Astrocyte (in vitro differentiated cells and primary cell): ENCODE data around the gene ZNF394. TPM values are rescaled to one million over a fixed set of nuclear protein-coding genes. Genes with fewer than 3 reads are reported as not detected.

ENCODE experiments used
- DNase-seq: peaks from one replicate; pipeline ENCODE4 v3.0.0-alpha.2; 2010; ENCODE audit warnings: low read depth
- FAIRE-seq: peaks from 2 replicates; lab custom pipeline; 2011; peaks lifted over from hg19 to GRCh38; lab: Jason Lieb, UNC
- H2AFZ ChIP-seq: 2 replicates; pipeline ENCODE4 v1.6.0; 2012; ENCODE audit warnings: low read depth, low read length, inconsistent platforms
- H3K27ac ChIP-seq: 2 replicates; pipeline ENCODE4 v1.5.1; 2011; ENCODE audit warnings: low read depth, low read length, inconsistent platforms
- H3K27me3 ChIP-seq: 2 replicates; pipeline ENCODE4 v1.6.0; 2011; ENCODE audit warnings: low read length, inconsistent platforms; ENCODE audit not compliant: insufficient read depth
- H3K36me3 ChIP-seq: 2 replicates; pipeline ENCODE4 v1.5.1; 2011; ENCODE audit warnings: low read length, inconsistent platforms; ENCODE audit not compliant: insufficient read depth
- H3K4me1 ChIP-seq: 2 replicates; pipeline ENCODE4 v1.5.1; 2011; ENCODE audit warnings: low read length, inconsistent platforms; ENCODE audit not compliant: insufficient read depth
- H3K4me2 ChIP-seq: 2 replicates; pipeline ENCODE4 v1.6.0; 2012; ENCODE audit warnings: low read length, inconsistent platforms
- H3K4me3 ChIP-seq: 2 replicates; pipeline ENCODE4 v1.5.1; 2011; ENCODE audit warnings: low read depth, mild to moderate bottlenecking, low read length, inconsistent platforms; ENCODE audit not compliant: insufficient read depth
- H3K79me2 ChIP-seq: 2 replicates; pipeline ENCODE4 v1.6.0; 2012; ENCODE audit warnings: mild to moderate bottlenecking, low read length, inconsistent platforms; ENCODE audit not compliant: insufficient read depth
- H3K9ac ChIP-seq: 2 replicates; pipeline ENCODE4 v1.6.0; 2012; ENCODE audit warnings: mild to moderate bottlenecking, low read length, inconsistent platforms
- H3K9me3 ChIP-seq: 2 replicates; pipeline ENCODE4 v1.5.1; 2012; ENCODE audit warnings: low read depth, mild to moderate bottlenecking, low read length, inconsistent platforms; ENCODE audit not compliant: insufficient read depth
- H4K20me1 ChIP-seq: 2 replicates; pipeline ENCODE4 v1.6.0; 2012; ENCODE audit warnings: low read length, inconsistent platforms; ENCODE audit not compliant: insufficient read depth
- H3K27ac Mint-ChIP-seq: one replicate; pipeline ENCODE4 v1.8.0; 2021; ENCODE audit warnings: mild to moderate bottlenecking, mixed read lengths; ENCODE audit not compliant: unreplicated experiment
- H3K27me3 Mint-ChIP-seq: one replicate; pipeline ENCODE4 v1.8.0; 2021; ENCODE audit warnings: low read depth, mixed read lengths; ENCODE audit not compliant: unreplicated experiment
- H3K36me3 Mint-ChIP-seq: one replicate; pipeline ENCODE4 v1.8.0; 2021; ENCODE audit warnings: low read depth, mixed read lengths; ENCODE audit not compliant: unreplicated experiment
- H3K4me1 Mint-ChIP-seq: one replicate; pipeline ENCODE4 v1.8.0; 2021; ENCODE audit warnings: low read depth, mixed read lengths; ENCODE audit not compliant: unreplicated experiment
- H3K4me3 Mint-ChIP-seq: one replicate; pipeline ENCODE4 v1.8.0; 2021; ENCODE audit warnings: mild to moderate bottlenecking, moderate library complexity, mixed read lengths; ENCODE audit not compliant: unreplicated experiment
- H3K9me3 Mint-ChIP-seq: one replicate; pipeline ENCODE4 v1.8.0; 2021; ENCODE audit warnings: mild to moderate bottlenecking, mixed read lengths; ENCODE audit not compliant: unreplicated experiment
- EZH2 ChIP-seq: IDR thresholded peaks from 2 replicates; pipeline ENCODE4 v1.6.1; 2012; ENCODE audit warnings: mild to moderate bottlenecking, low read length, inconsistent platforms; ENCODE audit not compliant: insufficient read depth
- total RNA-seq: library from RNA; stranded (reverse); gene quantifications from 2 replicates; pipeline ENCODE4 v1.2.1, GENCODE V29; 2021
- TF ChIP-seq, protein P1 (sequence below): IDR thresholded peaks from 2 replicates; pipeline ENCODE4 v1.5.1; 2011; ENCODE audit warnings: low read depth, mild to moderate bottlenecking, inconsistent platforms, low read length, moderate library complexity; ENCODE audit not compliant: insufficient read depth

The ZNF394 gene
- total RNA-seq, 1 donor from 2014 or later: 25.7 TPM

DNA sequence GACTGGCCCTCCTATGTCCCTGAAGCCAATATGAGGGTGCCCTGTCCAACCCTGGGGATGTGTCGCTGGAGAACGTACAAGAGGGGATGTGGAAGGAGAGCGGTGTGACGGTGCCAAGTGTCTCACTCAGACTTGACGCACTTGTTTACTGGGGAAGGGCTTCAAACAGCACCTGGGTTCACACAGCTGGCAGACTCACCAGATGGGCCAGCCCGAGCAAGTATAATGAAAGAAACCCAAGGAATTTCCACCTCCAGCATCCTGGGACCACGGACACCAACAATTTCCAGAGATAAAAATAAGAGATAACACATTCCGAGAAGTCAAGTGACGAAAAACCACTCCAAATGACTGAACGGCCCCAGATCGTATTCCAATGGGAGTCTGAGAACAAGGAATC is 39.4 kb downstream of the ZNF394 start:
- no peak overlapping the region for H3K4me2 ChIP-seq
- peaks cover 72% of the 10 kb centered on the region for H4K20me1 ChIP-seq
- Mint-ChIP-seq H3K36me3 (peaks cover 18% of the 10 kb centered on the region), H3K4me3 (peak overlapping the region; percentile 69), H3K4me1 (peaks cover 9% of the 10 kb centered on the region), H3K27ac (peak overlapping the region; percentile 30), H3K27me3 (no peaks in the 10 kb centered on the region), H3K9me3 (no peaks in the 10 kb centered on the region)
- no peak overlapping the region for H3K4me3 ChIP-seq
- no peaks in the 10 kb centered on the region for H3K9me3 ChIP-seq
- no peaks in the 10 kb centered on the region for H3K27me3 ChIP-seq
- H2AFZ ChIP-seq: no peak overlapping the region
- no peak for DNase-seq
- TF ChIP-seq, protein P1, sequence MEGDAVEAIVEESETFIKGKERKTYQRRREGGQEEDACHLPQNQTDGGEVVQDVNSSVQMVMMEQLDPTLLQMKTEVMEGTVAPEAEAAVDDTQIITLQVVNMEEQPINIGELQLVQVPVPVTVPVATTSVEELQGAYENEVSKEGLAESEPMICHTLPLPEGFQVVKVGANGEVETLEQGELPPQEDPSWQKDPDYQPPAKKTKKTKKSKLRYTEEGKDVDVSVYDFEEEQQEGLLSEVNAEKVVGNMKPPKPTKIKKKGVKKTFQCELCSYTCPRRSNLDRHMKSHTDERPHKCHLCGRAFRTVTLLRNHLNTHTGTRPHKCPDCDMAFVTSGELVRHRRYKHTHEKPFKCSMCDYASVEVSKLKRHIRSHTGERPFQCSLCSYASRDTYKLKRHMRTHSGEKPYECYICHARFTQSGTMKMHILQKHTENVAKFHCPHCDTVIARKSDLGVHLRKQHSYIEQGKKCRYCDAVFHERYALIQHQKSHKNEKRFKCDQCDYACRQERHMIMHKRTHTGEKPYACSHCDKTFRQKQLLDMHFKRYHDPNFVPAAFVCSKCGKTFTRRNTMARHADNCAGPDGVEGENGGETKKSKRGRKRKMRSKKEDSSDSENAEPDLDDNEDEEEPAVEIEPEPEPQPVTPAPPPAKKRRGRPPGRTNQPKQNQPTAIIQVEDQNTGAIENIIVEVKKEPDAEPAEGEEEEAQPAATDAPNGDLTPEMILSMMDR: no peak
- no peak for TF ChIP-seq EZH2
- H3K4me1 ChIP-seq: peaks cover 8% of the 10 kb centered on the region
- H3K9ac ChIP-seq: no peak overlapping the region
- H3K36me3 ChIP-seq: peaks cover 39% of the 10 kb centered on the region
- H3K79me2 ChIP-seq: peaks cover 98% of the 10 kb centered on the region
- no peak for FAIRE-seq
- H3K27ac ChIP-seq: no peak overlapping the region

DNA sequence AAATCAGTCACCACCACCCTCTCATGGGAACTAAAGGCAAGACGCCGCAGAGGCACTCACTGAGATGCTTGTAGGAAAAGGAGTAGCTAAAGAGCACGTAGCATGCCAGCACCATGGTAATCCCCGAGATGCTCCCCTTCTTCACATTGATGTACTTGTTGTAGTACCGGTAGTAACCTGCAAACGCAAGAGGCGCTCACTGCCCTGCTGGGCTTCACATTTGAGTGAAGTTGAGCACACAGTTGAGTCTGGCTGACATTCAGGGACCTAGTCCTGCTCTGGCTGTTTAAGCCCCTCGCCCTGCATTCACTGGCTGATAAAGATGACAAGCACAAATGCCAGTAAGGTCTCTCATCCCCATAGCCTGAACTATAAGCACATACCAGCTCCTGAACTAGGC is 41.0 kb downstream of the ZNF394 start:
- H3K36me3 ChIP-seq: peaks cover 38% of the 10 kb centered on the region
- H3K27me3 Mint-ChIP-seq: no peaks in the 10 kb centered on the region
- no peak overlapping the region for H3K4me2 ChIP-seq
- H3K27ac Mint-ChIP-seq: no peak overlapping the region
- H2AFZ ChIP-seq: no peak overlapping the region
- H3K27me3 ChIP-seq: no peaks in the 10 kb centered on the region
- DNase-seq (no peak), FAIRE-seq (no peak)
- no peaks in the 10 kb centered on the region for H3K9me3 ChIP-seq
- H3K9ac ChIP-seq: no peak overlapping the region
- no peak for TF ChIP-seq EZH2
- TF ChIP-seq, protein P1: peak; percentile 27
- no peaks in the 10 kb centered on the region for H3K9me3 Mint-ChIP-seq
- no peak overlapping the region for H3K4me3 Mint-ChIP-seq
- H3K4me1 Mint-ChIP-seq: peaks cover 7% of the 10 kb centered on the region
- no peaks in the 10 kb centered on the region for H3K4me1 ChIP-seq
- peaks cover 80% of the 10 kb centered on the region for H4K20me1 ChIP-seq
- peaks cover 22% of the 10 kb centered on the region for H3K36me3 Mint-ChIP-seq
- peaks cover 99% of the 10 kb centered on the region for H3K79me2 ChIP-seq
- no peak overlapping the region for H3K4me3 ChIP-seq
- no peak overlapping the region for H3K27ac ChIP-seq

DNA sequence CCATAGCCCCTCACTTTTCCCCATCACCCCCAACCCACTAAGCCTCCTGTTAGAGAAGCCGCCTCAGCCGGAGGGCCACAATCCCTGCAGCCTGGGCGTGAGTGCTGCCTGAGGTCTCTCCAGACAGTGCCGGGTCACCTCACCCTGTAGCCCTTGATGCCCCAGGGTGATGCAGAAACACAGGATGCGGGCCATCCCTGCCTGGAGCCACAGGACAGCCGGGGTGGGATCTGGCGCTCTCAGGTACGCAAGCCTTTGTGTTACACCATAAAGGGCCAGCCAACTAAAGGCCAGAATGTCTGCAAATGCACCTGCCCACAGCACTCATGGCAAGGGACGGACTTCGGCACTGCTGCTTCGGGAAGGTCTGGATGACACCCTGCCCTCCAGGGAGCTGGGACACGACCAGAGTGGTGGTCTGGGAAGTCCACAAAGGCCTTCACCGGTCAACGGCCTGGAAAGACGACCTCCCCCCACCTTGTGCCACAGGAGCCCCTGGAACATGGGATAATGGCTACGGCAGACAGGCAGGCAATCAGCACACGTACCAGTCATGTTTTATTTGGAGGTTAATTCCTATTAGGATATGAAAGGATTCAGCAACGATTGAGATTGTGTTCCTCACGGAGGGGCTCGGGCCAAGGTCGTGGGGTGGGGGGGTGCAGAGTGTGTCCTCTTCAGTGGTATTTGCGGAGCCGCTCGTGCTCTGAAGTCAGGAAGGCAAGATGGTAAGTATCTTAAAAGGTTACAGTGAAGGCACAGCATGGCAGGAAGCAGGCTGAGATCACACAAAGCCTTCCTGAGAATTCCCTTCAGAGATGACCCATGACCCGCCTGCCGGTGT is 42.2 kb downstream of the ZNF394 start:
- Mint-ChIP-seq H3K27ac (no peak overlapping the region), H3K4me3 (no peak overlapping the region), H3K4me1 (peaks cover 7% of the 10 kb centered on the region), H3K9me3 (no peaks in the 10 kb centered on the region), H3K27me3 (no peaks in the 10 kb centered on the region), H3K36me3 (peaks cover 24% of the 10 kb centered on the region)
- no peaks in the 10 kb centered on the region for H3K9me3 ChIP-seq
- TF ChIP-seq EZH2: no peak
- TF ChIP-seq, protein P1: no peak
- H2AFZ ChIP-seq: no peak overlapping the region
- H4K20me1 ChIP-seq: peaks cover 73% of the 10 kb centered on the region
- peaks cover 89% of the 10 kb centered on the region for H3K79me2 ChIP-seq
- H3K4me2 ChIP-seq: no peak overlapping the region
- H3K4me1 ChIP-seq: no peaks in the 10 kb centered on the region
- H3K27me3 ChIP-seq: no peaks in the 10 kb centered on the region
- H3K36me3 ChIP-seq: peaks cover 32% of the 10 kb centered on the region
- no peak overlapping the region for H3K27ac ChIP-seq
- FAIRE-seq (no peak), DNase-seq (no peak)
- no peak overlapping the region for H3K9ac ChIP-seq
- H3K4me3 ChIP-seq: no peak overlapping the region
